HepG2 (cell line): ENCODE measurements around the gene ZMIZ1. TPM values are rescaled to one million over a fixed set of nuclear protein-coding genes. Genes with fewer than 3 reads are reported as not detected.

ENCODE experiments used
- CREM ChIP-seq, 2 experiments: sonication (generic) in 1 of 2; formaldehyde crosslinking in 1 of 2; IDR thresholded peaks; 2 replicates each; pipeline versions ENCODE4 v1.4.0 to v1.6.1; 2016 to 2020; ENCODE audit warnings: antibody characterized with exemption in 1 of 2, mild to moderate bottlenecking in 1 of 2, missing genetic modification reagents in 1 of 2
- HDAC1 ChIP-seq: sonication (generic); formaldehyde crosslinking; IDR thresholded peaks from 2 replicates; pipeline ENCODE4 v1.5.1; 2020; ENCODE audit warnings: mild to moderate bottlenecking, missing genetic modification reagents
- KLF6 ChIP-seq: IDR thresholded peaks from 2 replicates; pipeline ENCODE4 v1.8.0; 2016; ENCODE audit warnings: missing biosample characterization, missing genetic modification reagents
- MAF1 ChIP-seq: sonication (generic); formaldehyde crosslinking; IDR thresholded peaks from 2 replicates; pipeline ENCODE4 v1.5.0; 2020; ENCODE audit warnings: missing genetic modification reagents, borderline replicate concordance
- MATR3 ChIP-seq: sonication (generic); formaldehyde crosslinking; IDR thresholded peaks from 2 replicates; pipeline ENCODE4 v1.4.0; 2020; ENCODE audit warnings: missing genetic modification reagents
- NFYC ChIP-seq: IDR thresholded peaks from 2 replicates; pipeline ENCODE4 v1.6.1; 2016; ENCODE audit warnings: missing genetic modification reagents, missing compliant biosample characterization
- PAF1 ChIP-seq: IDR thresholded peaks from 2 replicates; pipeline ENCODE4 v1.6.1; 2016; ENCODE audit warnings: missing genetic modification reagents, missing compliant biosample characterization
- TARDBP ChIP-seq: sonication (generic); formaldehyde crosslinking; IDR thresholded peaks from 2 replicates; pipeline ENCODE4 v1.8.0; 2022; ENCODE audit warnings: mild to moderate bottlenecking, missing genetic modification reagents
- ZGPAT ChIP-seq: IDR thresholded peaks from 2 replicates; pipeline ENCODE4 v1.6.1; 2016; ENCODE audit warnings: mild to moderate bottlenecking
- ZNF124 ChIP-seq: sonication (generic); formaldehyde crosslinking; IDR thresholded peaks from 2 replicates; pipeline ENCODE4 v1.4.0; 2020; ENCODE audit warnings: missing genetic modification reagents
- ZNF383 ChIP-seq: sonication (generic); formaldehyde crosslinking; IDR thresholded peaks from 2 replicates; pipeline ENCODE4 v1.4.0; 2020; ENCODE audit warnings: missing genetic modification reagents, mild to moderate bottlenecking, borderline replicate concordance
- ZNF547 ChIP-seq: sonication (generic); formaldehyde crosslinking; IDR thresholded peaks from 2 replicates; pipeline ENCODE4 v1.5.1; 2020; ENCODE audit warnings: mild to moderate bottlenecking, missing genetic modification reagents
- polyA plus RNA-seq, 8 experiments: library from polyadenylated mRNA; depleted of rRNA in 3 of 8; stranded (reverse) in 7 of 8; unstranded in 1 of 8; fragments of >200 nt; fragmentation: Illumina TruSeq in 4 of 8; extraction: Trizol in 4 of 8; gene quantifications; 2 replicates each; pipeline versions ENCODE4 v1.2.1 to v1.2.3, GENCODE V29; 2011 to 2016; ENCODE audit warnings: low read depth in 4 of 8, missing spikeins in 1 of 8, mixed read lengths in 1 of 8; ENCODE audit not compliant: insufficient read depth in 1 of 8
- total RNA-seq, 5 experiments: library from RNA; depleted of rRNA; stranded (reverse); fragments of >200 nt; fragmentation: Illumina TruSeq; extraction: Trizol; gene quantifications; 2 replicates each; pipeline ENCODE4 v1.2.3, GENCODE V29; 2016; ENCODE audit warnings: low read depth in 1 of 5
- TF ChIP-seq, protein P1 (sequence below): sonication (generic); formaldehyde crosslinking; IDR thresholded peaks from 2 replicates; pipeline ENCODE4 v1.5.1; 2020; ENCODE audit warnings: mild to moderate bottlenecking, missing genetic modification reagents, moderate library complexity
- TF ChIP-seq, protein P2 (sequence below): fragments of 450-650 bp; IDR thresholded peaks from 2 replicates; pipeline ENCODE4 v1.6.1; 2016
- TF ChIP-seq, protein P3 (sequence below): sonication (generic); formaldehyde crosslinking; IDR thresholded peaks from 2 replicates; pipeline ENCODE4 v1.5.1; 2020; ENCODE audit warnings: missing genetic modification reagents, mild to moderate bottlenecking, borderline replicate concordance
- TF ChIP-seq, protein P4 (sequence below): sonication (generic); formaldehyde crosslinking; IDR thresholded peaks from 2 replicates; pipeline ENCODE4 v1.4.0; 2020; ENCODE audit warnings: missing genetic modification reagents

Gene ZMIZ1
- total and polyA plus RNA-seq, 2 of the 13 experiments (the other 11 are each of a cell fraction or from before 2014, with no cell fraction given): 5.3 to 10.2 TPM

DNA sequence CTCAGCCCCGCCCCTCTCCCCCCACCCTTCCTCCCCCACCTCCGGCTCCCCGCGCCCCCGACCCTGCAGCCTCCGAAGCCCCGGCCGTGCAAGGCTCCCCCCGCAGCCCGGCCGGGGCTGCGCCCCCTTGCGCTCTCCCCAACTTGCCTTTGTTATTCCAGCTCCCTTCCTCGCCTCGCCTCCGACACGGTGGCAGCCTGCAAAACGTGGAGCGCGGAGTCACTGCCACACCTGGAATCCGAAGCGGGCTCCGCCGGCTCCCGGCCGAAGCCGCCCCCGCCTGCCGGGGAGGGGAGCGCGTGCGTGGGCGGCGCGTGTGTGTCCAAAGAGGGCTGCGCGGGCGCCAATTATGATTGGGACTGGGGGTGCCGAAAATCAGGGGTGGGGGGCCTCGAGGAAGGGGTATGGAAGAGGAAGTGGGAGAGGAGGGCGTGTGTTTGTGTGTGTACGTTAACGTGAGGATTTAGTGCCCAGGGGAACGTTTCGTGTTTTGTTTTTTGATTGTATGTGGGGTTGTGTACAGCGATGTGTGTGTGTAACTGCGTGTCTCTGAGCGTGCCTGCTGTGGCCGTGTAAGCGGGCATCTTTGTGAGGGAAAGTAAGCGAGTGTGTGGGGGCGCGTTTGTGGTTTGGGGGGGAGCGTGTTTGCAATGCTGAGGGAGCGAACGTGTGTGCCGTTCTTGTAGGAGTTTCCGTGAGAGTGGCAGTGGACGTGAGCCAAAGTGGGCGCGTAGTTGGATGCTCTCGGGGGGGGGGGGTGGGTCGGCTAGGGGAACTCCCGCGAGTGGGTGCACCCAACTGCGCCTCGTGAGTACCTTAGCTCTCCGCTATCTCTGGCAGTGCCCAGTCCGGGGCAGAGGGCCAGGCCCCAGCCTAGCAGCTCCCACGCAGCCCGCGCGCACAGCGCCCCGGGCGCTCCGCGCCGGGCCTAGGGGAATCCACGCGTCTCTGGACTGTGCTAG, 1.2 kb upstream of the ZMIZ1 start (continued):
- peak; percentile 52; the same call in 1 of the 2 replicates for TF ChIP-seq ZNF547
- TF ChIP-seq ZGPAT (CRISPR knock-in tag): peak; percentile 45; the same call in 1 of the 2 replicates
- TF ChIP-seq ZNF124 (CRISPR knock-in tag): no peak
- 0 out of 2 replicates have a peak, but pooled peaks have one; percentile 38 for TF ChIP-seq KLF6 (CRISPR knock-in tag)
- TF ChIP-seq TARDBP (CRISPR knock-in tag): 0 out of 2 replicates have a peak, but pooled peaks have one; percentile 77
- TF ChIP-seq, protein P1, sequence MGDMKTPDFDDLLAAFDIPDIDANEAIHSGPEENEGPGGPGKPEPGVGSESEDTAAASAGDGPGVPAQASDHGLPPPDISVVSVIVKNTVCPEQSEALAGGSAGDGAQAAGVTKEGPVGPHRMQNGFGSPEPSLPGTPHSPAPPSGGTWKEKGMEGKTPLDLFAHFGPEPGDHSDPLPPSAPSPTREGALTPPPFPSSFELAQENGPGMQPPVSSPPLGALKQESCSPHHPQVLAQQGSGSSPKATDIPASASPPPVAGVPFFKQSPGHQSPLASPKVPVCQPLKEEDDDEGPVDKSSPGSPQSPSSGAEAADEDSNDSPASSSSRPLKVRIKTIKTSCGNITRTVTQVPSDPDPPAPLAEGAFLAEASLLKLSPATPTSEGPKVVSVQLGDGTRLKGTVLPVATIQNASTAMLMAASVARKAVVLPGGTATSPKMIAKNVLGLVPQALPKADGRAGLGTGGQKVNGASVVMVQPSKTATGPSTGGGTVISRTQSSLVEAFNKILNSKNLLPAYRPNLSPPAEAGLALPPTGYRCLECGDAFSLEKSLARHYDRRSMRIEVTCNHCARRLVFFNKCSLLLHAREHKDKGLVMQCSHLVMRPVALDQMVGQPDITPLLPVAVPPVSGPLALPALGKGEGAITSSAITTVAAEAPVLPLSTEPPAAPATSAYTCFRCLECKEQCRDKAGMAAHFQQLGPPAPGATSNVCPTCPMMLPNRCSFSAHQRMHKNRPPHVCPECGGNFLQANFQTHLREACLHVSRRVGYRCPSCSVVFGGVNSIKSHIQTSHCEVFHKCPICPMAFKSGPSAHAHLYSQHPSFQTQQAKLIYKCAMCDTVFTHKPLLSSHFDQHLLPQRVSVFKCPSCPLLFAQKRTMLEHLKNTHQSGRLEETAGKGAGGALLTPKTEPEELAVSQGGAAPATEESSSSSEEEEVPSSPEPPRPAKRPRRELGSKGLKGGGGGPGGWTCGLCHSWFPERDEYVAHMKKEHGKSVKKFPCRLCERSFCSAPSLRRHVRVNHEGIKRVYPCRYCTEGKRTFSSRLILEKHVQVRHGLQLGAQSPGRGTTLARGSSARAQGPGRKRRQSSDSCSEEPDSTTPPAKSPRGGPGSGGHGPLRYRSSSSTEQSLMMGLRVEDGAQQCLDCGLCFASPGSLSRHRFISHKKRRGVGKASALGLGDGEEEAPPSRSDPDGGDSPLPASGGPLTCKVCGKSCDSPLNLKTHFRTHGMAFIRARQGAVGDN (CRISPR knock-in tag): peak; percentile 80
- TF ChIP-seq CREM (IDR thresholded peaks at IDR 0.05): no peak
- no peak for TF ChIP-seq CREM (CRISPR knock-in tag; IDR thresholded peaks at IDR 0.05)
- peak; percentile 93 for TF ChIP-seq HDAC1
- TF ChIP-seq ZNF383: peak; percentile 47; the same call in 1 of the 2 replicates
- TF ChIP-seq NFYC (CRISPR knock-in tag): no peak
- TF ChIP-seq, protein P2, sequence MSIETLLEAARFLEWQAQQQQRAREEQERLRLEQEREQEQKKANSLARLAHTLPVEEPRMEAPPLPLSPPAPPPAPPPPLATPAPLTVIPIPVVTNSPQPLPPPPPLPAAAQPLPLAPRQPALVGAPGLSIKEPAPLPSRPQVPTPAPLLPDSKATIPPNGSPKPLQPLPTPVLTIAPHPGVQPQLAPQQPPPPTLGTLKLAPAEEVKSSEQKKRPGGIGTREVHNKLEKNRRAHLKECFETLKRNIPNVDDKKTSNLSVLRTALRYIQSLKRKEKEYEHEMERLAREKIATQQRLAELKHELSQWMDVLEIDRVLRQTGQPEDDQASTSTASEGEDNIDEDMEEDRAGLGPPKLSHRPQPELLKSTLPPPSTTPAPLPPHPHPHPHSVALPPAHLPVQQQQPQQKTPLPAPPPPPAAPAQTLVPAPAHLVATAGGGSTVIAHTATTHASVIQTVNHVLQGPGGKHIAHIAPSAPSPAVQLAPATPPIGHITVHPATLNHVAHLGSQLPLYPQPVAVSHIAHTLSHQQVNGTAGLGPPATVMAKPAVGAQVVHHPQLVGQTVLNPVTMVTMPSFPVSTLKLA: no peak
- no peak for TF ChIP-seq MAF1 (CRISPR knock-in tag)
- TF ChIP-seq PAF1 (CRISPR knock-in tag): no peak
- TF ChIP-seq, protein P3, sequence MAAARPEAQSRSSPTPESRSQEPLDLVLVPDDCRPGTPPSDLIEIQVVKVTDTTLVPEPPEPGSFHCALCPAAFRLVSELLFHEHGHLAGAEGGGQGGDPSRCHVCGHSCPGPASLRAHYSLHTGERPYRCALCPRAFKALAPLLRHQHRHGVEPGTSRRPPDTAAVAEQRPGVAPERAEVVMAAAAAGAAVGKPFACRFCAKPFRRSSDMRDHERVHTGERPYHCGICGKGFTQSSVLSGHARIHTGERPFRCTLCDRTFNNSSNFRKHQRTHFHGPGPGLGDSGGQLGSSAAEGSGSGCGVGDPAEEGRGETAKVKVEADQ (CRISPR knock-in tag): no peak
- no peak for TF ChIP-seq MATR3 (CRISPR knock-in tag)
- TF ChIP-seq, protein P4, sequence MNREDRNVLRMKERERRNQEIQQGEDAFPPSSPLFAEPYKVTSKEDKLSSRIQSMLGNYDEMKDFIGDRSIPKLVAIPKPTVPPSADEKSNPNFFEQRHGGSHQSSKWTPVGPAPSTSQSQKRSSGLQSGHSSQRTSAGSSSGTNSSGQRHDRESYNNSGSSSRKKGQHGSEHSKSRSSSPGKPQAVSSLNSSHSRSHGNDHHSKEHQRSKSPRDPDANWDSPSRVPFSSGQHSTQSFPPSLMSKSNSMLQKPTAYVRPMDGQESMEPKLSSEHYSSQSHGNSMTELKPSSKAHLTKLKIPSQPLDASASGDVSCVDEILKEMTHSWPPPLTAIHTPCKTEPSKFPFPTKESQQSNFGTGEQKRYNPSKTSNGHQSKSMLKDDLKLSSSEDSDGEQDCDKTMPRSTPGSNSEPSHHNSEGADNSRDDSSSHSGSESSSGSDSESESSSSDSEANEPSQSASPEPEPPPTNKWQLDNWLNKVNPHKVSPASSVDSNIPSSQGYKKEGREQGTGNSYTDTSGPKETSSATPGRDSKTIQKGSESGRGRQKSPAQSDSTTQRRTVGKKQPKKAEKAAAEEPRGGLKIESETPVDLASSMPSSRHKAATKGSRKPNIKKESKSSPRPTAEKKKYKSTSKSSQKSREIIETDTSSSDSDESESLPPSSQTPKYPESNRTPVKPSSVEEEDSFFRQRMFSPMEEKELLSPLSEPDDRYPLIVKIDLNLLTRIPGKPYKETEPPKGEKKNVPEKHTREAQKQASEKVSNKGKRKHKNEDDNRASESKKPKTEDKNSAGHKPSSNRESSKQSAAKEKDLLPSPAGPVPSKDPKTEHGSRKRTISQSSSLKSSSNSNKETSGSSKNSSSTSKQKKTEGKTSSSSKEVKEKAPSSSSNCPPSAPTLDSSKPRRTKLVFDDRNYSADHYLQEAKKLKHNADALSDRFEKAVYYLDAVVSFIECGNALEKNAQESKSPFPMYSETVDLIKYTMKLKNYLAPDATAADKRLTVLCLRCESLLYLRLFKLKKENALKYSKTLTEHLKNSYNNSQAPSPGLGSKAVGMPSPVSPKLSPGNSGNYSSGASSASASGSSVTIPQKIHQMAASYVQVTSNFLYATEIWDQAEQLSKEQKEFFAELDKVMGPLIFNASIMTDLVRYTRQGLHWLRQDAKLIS (CRISPR knock-in tag): no peak
